Omental fat pad (tissue), 4 donors: ENCODE results near the gene CMPK1. TPM values are rescaled to one million over a fixed set of nuclear protein-coding genes. Genes with fewer than 3 reads are reported as not detected.

Source experiments
- ATAC-seq: fragments of 150-250 bp; one replicate; pipeline ENCODE4 v1.9.1; 2016; ENCODE audit warnings: mild to moderate bottlenecking, moderate library complexity; ENCODE audit not compliant: low FRiP score
- DNase-seq: peaks from one replicate; pipeline ENCODE4 v3.0.0-alpha.2; 2019; ENCODE audit warnings: low spot score
- total RNA-seq, 4 donors: library from RNA; depleted of rRNA; stranded (reverse); fragments of >200 nt; gene quantifications; one replicate each; pipeline ENCODE4 v1.1.0, GENCODE V29; 2016
- TF ChIP-seq, protein P1 (sequence below), 3 donors: fragments of 450-650 bp; IDR thresholded peaks; one replicate each; pipeline ENCODE4 v1.5.1; 2016 to 2017; ENCODE audit warnings: antibody characterized with exemption in 3 of 3, mild to moderate bottlenecking in 3 of 3, moderate library complexity in 2 of 3

CMPK1 gene
- total RNA-seq, 4 donors from 2014 or later: 96.9 to 120 (median 112) TPM

GRCh38 chr1:47382399-47382983, 48.9 kb downstream of the CMPK1 start:
- TF ChIP-seq, protein P1, sequence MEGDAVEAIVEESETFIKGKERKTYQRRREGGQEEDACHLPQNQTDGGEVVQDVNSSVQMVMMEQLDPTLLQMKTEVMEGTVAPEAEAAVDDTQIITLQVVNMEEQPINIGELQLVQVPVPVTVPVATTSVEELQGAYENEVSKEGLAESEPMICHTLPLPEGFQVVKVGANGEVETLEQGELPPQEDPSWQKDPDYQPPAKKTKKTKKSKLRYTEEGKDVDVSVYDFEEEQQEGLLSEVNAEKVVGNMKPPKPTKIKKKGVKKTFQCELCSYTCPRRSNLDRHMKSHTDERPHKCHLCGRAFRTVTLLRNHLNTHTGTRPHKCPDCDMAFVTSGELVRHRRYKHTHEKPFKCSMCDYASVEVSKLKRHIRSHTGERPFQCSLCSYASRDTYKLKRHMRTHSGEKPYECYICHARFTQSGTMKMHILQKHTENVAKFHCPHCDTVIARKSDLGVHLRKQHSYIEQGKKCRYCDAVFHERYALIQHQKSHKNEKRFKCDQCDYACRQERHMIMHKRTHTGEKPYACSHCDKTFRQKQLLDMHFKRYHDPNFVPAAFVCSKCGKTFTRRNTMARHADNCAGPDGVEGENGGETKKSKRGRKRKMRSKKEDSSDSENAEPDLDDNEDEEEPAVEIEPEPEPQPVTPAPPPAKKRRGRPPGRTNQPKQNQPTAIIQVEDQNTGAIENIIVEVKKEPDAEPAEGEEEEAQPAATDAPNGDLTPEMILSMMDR (IDR thresholded peaks at IDR 0.05): no peak
- ATAC-seq: no peak
- no peak for DNase-seq

GRCh38 chr1:47384083-47384482, 50.5 kb downstream of the CMPK1 start:
- no peak for DNase-seq
- TF ChIP-seq, protein P1 (IDR thresholded peaks at IDR 0.05): no peak

DNA sequence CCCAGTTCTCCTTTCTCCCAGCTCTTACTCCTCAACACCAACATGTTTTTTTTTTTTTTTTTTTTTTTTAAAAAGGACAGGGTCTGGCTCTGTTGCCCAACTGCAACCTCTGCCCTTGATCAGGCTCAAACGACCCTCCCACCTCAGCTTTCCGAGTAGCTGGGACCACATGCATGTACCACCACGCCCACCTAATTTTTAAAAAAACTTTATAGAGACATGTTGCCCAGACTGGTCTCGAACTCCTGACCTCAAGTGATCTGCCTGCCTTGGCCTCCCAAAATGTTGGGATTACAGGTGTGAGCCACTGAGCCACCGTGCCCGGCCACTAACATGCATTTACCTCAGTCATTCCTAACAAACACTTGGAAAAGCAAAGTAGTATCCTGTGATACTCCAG, 51.4 kb downstream of the CMPK1 start:
- DNase-seq (no peak), ATAC-seq (no peak)
- TF ChIP-seq, protein P1 (IDR thresholded peaks at IDR 0.05): no peak

More at GRCh38 chr1:47384083-47384482, 50.5 kb downstream of the CMPK1 start:
- no peak for ATAC-seq

- TF ChIP-seq, protein P1 (IDR thresholded peaks at IDR 0.05): no peak
- no peak for DNase-seq
- no peak for ATAC-seq
These were observed 52.7 kb downstream of the CMPK1 start for GRCh38 chr1:47386268-47386667.

DNA sequence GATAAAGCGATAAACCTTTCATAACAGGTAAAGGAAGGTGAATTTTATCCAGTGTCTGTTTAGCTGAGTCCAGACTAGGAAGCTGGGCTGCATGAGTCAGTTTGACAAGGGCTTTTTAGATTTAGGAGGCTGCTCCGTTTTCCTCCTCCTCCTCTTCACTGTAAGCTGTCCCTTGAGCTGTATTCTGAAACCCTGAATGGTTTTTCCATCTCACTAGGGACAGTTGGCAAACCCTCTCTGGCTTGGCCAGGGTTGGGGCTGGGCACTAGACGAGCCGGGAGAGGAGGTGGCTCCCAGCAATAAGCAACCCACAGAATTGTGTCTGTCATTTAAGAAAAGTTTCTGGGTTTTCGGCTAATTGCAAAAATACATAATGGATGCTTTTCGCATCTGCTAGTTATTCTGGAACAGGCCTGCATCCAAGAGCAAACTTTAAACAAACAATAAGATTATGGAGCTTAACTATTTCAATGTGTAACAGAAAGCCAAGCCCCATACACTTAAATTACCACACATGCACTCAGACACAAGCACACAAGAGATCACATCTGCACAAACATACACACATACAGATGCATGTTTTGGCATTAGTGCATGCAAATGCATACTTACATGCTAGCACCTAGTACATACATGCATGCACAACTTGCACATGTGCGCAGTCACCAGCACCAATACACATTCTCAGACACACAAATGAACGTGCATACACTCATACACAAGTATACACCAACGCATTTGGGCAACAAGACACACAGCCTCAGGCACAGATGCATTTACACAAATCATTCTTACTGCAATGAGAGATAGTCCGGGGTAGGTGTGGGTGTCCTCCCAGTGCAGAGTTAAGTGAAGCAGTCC, 54.7 kb downstream of the CMPK1 start:
- no peak for ATAC-seq
- no peak for DNase-seq
- TF ChIP-seq, protein P1 (IDR thresholded peaks at IDR 0.05): no peak

- TF ChIP-seq, protein P1 (IDR thresholded peaks at IDR 0.05): peak in 1 of 3 donors; percentile 68
- DNase-seq (peak; percentile 49), ATAC-seq (peak; percentile 70)
These were observed 55.3 kb downstream of the CMPK1 start for GRCh38 chr1:47388891-47389238.

GRCh38 chr1:47389731-47390130, 56.1 kb downstream of the CMPK1 start:
- TF ChIP-seq, protein P1 (IDR thresholded peaks at IDR 0.05): no peak
- DNase-seq (no peak), ATAC-seq (no peak)
